Panc1 (cell line): ENCODE data around the gene KNDC1. TPM values are rescaled to one million over a fixed set of nuclear protein-coding genes. Genes with fewer than 3 reads are reported as not detected.

Experiments used
- ATAC-seq: fragments of 200-7000 bp; cut with Tn5 transposase; 2 replicates; pipeline ENCODE4 v1.9.1; 2020; ENCODE audit warnings: mild to moderate bottlenecking, moderate library complexity
- BruUV-seq: library from RNA; stranded (reverse); fragments of 400-500 nt; replicated peaks from 2 replicates; lab custom pipeline; 2021; lab: Mats Ljungman, UMichigan
- CTCF ChIA-PET: fragments of 300-600 bp; sonication (Branson Sonifier 250); formaldehyde crosslinking; loops from one replicate; lab custom pipeline; 2022; ENCODE audit warnings: antibody characterized with exemption; lab: Charles Lee
- POLR2A ChIA-PET: fragments of 300-600 bp; sonication (Branson Sonifier 250); formaldehyde crosslinking; loops from one replicate; lab custom pipeline; 2022; ENCODE audit warnings: antibody characterized with exemption; lab: Charles Lee
- DNase-seq: peaks from one replicate; pipeline ENCODE4 v3.0.0-alpha.2; 2010; ENCODE audit warnings: low read depth, low spot score
- H3K27ac ChIP-seq: 2 replicates; pipeline ENCODE4 v1.5.1; 2011; ENCODE audit warnings: mild to moderate bottlenecking, low read length, inconsistent platforms
- H3K27me3 ChIP-seq: fragments of 200-500 bp; sonication (Bioruptor generic); 2 replicates; pipeline ENCODE4 v1.6.0; 2014; ENCODE audit warnings: low read length, inconsistent platforms; ENCODE audit not compliant: control insufficient read depth, insufficient read depth
- H3K36me3 ChIP-seq: fragments of 200-500 bp; sonication (Bioruptor generic); 2 replicates; pipeline ENCODE4 v1.5.1; 2014; ENCODE audit warnings: inconsistent platforms, mild to moderate bottlenecking, low read length, moderate library complexity; ENCODE audit not compliant: control insufficient read depth, insufficient read depth
- H3K4me1 ChIP-seq: 2 replicates; pipeline ENCODE4 v1.5.1; 2011; ENCODE audit warnings: inconsistent platforms, mild to moderate bottlenecking, low read length, moderate library complexity; ENCODE audit not compliant: control insufficient read depth, insufficient read depth
- H3K4me3 ChIP-seq, 2 experiments: 2 replicates each; pipeline ENCODE4 v1.5.1; 2011 to 2012; ENCODE audit warnings: low read depth in 2 of 2, low read length in 2 of 2, mild to moderate bottlenecking in 2 of 2, inconsistent platforms in 1 of 2, moderate library complexity in 1 of 2
- H3K9me3 ChIP-seq: fragments of 200-500 bp; sonication (Bioruptor generic); 2 replicates; pipeline ENCODE4 v1.5.1; 2014; ENCODE audit warnings: low read depth, mild to moderate bottlenecking, inconsistent platforms, low read length, moderate library complexity; ENCODE audit not compliant: control insufficient read depth, insufficient read depth
- POLR2AphosphoS5 ChIP-seq: IDR thresholded peaks from 2 replicates; pipeline ENCODE4 v1.6.1; 2012; ENCODE audit warnings: mild to moderate bottlenecking, low read depth, low read length, moderate library complexity
- SIN3A ChIP-seq: IDR thresholded peaks from 2 replicates; pipeline ENCODE4 v1.6.1; 2012; ENCODE audit warnings: low read depth, mild to moderate bottlenecking, low read length, moderate library complexity, borderline replicate concordance; ENCODE audit not compliant: insufficient read depth
- TCF7L2 ChIP-seq: IDR thresholded peaks from 2 replicates; pipeline ENCODE4 v1.6.1; 2011; ENCODE audit warnings: mild to moderate bottlenecking, low read depth, low read length, inconsistent platforms
- in situ Hi-C: cut with HindIII; loops from 2 replicates; pipeline ENCODE4 v1.10.0; 2016; ENCODE audit warnings: low sequenced_read_pairs, low pct_unique_long_range_greater_than_20kb
- intact Hi-C: fragments of 100-400 bp; cut with micrococcal nuclease; formaldehyde crosslinking; loops from one replicate; pipeline ENCODE4 v1.10.0; 2022; ENCODE audit not compliant: unreplicated experiment
- total RNA-seq: library from RNA; stranded (reverse); gene quantifications from one replicate; pipeline ENCODE4 v1.2.1, GENCODE V29; 2021; ENCODE audit not compliant: unreplicated experiment
- TF ChIP-seq, protein P1 (sequence below): fragments of 450-650 bp; IDR thresholded peaks from 2 replicates; pipeline ENCODE4 v1.5.1; 2017; ENCODE audit warnings: mild to moderate bottlenecking
- TF ChIP-seq, protein P2 (sequence below), 2 experiments: IDR thresholded peaks; 2 replicates each; pipeline ENCODE4 v1.6.1; 2011 to 2012; ENCODE audit warnings: low read depth in 2 of 2, control low read depth in 1 of 2, low read length in 1 of 2, mild to moderate bottlenecking in 1 of 2, moderate library complexity in 1 of 2; ENCODE audit not compliant: insufficient read depth in 1 of 2

KNDC1 gene
- total RNA-seq, 1 experiment from 2014 or later, result 2.6 TPM

DNA sequence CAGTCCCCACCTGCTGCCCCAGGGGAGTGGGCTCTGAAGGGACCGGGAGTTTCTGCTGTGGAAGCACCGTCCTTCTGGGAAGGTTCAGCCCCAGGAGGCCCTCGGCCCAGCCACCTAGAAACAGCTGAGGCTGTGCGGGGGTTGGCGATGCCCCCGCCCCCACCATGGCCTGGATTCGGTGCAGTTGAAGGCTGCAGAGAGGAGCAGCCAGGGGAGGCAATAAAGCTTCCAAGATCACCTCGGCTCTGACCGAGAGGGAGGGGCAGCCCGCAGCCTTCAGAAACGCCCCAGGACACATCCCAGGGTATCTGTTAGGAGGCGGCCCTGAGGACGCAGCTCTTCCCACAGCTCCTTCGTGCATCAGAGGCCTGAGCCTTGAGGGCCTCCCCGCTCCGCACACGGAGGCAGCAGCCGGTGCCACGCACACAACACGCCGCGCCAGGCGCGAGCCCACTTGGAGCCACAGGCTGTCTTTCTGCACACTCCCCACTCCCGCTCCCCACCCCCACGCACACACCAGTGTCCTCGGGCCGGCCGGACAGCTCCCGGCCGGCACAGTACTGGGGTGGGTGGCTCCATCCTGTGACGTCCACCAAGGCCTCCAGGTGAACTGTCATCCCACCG is 1.6 kb downstream of the KNDC1 start:
- CTCF ChIA-PET, result no interaction called here
- Histone ChIP-seq H3K4me3 (peak overlapping the region; percentile 54 to 69), H3K27me3 (0 out of 2 replicates have a peak, but pooled peaks cover 2% of the 10 kb centered on the region), H3K27ac (no peak overlapping the region), H3K4me1 (peaks cover 17% of the 10 kb centered on the region), H3K36me3 (no peaks in the 10 kb centered on the region), H3K9me3 (no peaks in the 10 kb centered on the region)
- ATAC-seq (no peak), DNase-seq (no peak)
- intact Hi-C loops, result no loop called here
- BruUV-seq, result no TSS peak
- POLR2A ChIA-PET, result interaction anchor here (0.5 to 0.6 kb wide), 2 partner anchors 14 to 71 kb away, joined by 5 to 10 read pairs; no protein-coding TSS in a partner anchor
- TF ChIP-seq, protein P1, sequence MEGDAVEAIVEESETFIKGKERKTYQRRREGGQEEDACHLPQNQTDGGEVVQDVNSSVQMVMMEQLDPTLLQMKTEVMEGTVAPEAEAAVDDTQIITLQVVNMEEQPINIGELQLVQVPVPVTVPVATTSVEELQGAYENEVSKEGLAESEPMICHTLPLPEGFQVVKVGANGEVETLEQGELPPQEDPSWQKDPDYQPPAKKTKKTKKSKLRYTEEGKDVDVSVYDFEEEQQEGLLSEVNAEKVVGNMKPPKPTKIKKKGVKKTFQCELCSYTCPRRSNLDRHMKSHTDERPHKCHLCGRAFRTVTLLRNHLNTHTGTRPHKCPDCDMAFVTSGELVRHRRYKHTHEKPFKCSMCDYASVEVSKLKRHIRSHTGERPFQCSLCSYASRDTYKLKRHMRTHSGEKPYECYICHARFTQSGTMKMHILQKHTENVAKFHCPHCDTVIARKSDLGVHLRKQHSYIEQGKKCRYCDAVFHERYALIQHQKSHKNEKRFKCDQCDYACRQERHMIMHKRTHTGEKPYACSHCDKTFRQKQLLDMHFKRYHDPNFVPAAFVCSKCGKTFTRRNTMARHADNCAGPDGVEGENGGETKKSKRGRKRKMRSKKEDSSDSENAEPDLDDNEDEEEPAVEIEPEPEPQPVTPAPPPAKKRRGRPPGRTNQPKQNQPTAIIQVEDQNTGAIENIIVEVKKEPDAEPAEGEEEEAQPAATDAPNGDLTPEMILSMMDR, result no peak
- TF ChIP-seq, protein P2, sequence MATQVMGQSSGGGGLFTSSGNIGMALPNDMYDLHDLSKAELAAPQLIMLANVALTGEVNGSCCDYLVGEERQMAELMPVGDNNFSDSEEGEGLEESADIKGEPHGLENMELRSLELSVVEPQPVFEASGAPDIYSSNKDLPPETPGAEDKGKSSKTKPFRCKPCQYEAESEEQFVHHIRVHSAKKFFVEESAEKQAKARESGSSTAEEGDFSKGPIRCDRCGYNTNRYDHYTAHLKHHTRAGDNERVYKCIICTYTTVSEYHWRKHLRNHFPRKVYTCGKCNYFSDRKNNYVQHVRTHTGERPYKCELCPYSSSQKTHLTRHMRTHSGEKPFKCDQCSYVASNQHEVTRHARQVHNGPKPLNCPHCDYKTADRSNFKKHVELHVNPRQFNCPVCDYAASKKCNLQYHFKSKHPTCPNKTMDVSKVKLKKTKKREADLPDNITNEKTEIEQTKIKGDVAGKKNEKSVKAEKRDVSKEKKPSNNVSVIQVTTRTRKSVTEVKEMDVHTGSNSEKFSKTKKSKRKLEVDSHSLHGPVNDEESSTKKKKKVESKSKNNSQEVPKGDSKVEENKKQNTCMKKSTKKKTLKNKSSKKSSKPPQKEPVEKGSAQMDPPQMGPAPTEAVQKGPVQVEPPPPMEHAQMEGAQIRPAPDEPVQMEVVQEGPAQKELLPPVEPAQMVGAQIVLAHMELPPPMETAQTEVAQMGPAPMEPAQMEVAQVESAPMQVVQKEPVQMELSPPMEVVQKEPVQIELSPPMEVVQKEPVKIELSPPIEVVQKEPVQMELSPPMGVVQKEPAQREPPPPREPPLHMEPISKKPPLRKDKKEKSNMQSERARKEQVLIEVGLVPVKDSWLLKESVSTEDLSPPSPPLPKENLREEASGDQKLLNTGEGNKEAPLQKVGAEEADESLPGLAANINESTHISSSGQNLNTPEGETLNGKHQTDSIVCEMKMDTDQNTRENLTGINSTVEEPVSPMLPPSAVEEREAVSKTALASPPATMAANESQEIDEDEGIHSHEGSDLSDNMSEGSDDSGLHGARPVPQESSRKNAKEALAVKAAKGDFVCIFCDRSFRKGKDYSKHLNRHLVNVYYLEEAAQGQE (IDR thresholded peaks at IDR 0.05; ENCODE audit: insufficient read depth in 1 of 2, low read depth in 2 of 2, low read length in 1 of 2), result 0 out of 4 replicates have a peak, but pooled peaks of 1 of the 2 experiments have one; percentile 24
- no peak for TF ChIP-seq POLR2AphosphoS5
- no peak for TF ChIP-seq TCF7L2
- in situ Hi-C loops, result no loop called here

DNA sequence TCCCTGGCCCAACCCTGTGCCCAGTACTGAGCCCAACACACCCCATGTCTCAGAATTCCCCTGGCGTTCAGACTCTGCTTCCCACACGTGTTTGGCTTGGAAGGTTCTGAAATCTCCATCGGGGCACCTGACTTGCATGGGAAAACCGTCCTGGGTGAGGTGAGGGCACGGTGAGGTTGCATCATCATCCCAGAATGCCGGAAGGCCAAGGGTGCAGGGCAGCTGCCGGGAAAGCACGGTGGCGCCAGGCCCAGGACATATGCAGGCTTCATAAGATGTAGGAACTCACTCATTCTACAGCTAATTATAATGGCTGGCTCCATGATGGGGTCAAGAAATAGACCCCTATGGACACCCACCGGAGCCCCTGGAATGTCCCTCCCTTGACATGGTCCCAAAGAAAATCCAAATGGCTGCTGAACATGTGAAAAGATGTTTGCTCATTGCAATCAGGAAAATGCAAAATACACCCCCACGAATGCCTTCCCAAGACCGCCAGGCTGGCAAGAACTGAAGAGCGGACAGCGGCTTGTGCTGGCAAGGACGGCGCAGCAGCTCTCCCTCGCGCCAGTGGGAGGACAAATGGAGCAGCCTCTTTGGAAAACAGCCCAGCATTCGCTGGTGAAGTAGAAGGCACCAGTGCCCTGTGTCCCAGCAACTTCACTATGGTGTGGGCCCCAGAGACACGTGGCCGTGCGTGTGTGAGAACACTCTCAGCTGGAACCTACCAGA is 2.3 kb downstream of the KNDC1 start:
- in situ Hi-C loops (no loop called here), intact Hi-C loops (no loop called here)
- no peaks in the 10 kb centered on the region for H3K27me3 ChIP-seq
- ChIA-PET CTCF (no interaction called here), POLR2A (interaction anchor here (0.6 kb wide), 1 partner anchor 26 kb away, joined by 4 read pairs; no protein-coding TSS in a partner anchor)
- DNase-seq, result no peak
- BruUV-seq, result no TSS peak
- no peak for TF ChIP-seq SIN3A
- TF ChIP-seq, protein P2 (IDR thresholded peaks at IDR 0.05; ENCODE audit: insufficient read depth in 1 of 2, low read depth in 2 of 2, low read length in 1 of 2), result no peak
- TF ChIP-seq TCF7L2, result no peak
- TF ChIP-seq POLR2AphosphoS5, result no peak
- TF ChIP-seq, protein P1, result no peak
- no peak overlapping the region for H3K27ac ChIP-seq
- H3K9me3 ChIP-seq, result no peaks in the 10 kb centered on the region
- no peaks in the 10 kb centered on the region for H3K36me3 ChIP-seq
- no peak for ATAC-seq
- H3K4me3 ChIP-seq, result no peak overlapping the region
- H3K4me1 ChIP-seq, result peaks cover 17% of the 10 kb centered on the region
